Smooth muscle cell (in vitro differentiated cells): ENCODE results near the gene KRTDAP. TPM values are rescaled to one million over a fixed set of nuclear protein-coding genes. Genes with fewer than 3 reads are reported as not detected.

Experiments
- DNase-seq: peaks from one replicate; lab custom pipeline; 2025; ENCODE audit not compliant: unreplicated experiment; lab: John Stamatoyannopoulos, UW
- H2AFZ ChIP-seq: fragments of 200-600 bp; sonication (generic); 2 replicates; pipeline ENCODE4 v1.6.0; 2016; ENCODE audit warnings: antibody characterized with exemption, low read depth, mild to moderate bottlenecking
- H3F3A ChIP-seq: fragments of 200-600 bp; sonication (generic); 2 replicates; pipeline ENCODE4 v1.6.0; 2017; ENCODE audit warnings: antibody characterized with exemption, low read depth
- H3K27ac ChIP-seq: fragments of 200-600 bp; sonication (generic); 2 replicates; pipeline ENCODE4 v1.5.1; 2016; ENCODE audit warnings: low read depth, mild to moderate bottlenecking
- H3K27me3 ChIP-seq: fragments of 200-600 bp; sonication (generic); 2 replicates; pipeline ENCODE4 v1.6.1; 2016; ENCODE audit warnings: low read depth, mild to moderate bottlenecking
- H3K36me3 ChIP-seq: fragments of 200-600 bp; sonication (generic); 2 replicates; pipeline ENCODE4 v1.5.1; 2016; ENCODE audit warnings: low read depth
- H3K4me1 ChIP-seq: fragments of 200-600 bp; sonication (generic); 2 replicates; pipeline ENCODE4 v1.5.1; 2016; ENCODE audit warnings: low read depth
- H3K4me2 ChIP-seq: fragments of 200-600 bp; sonication (generic); 2 replicates; pipeline ENCODE4 v1.6.0; 2016; ENCODE audit warnings: mild to moderate bottlenecking
- H3K4me3 ChIP-seq: fragments of 200-600 bp; sonication (generic); 2 replicates; pipeline ENCODE4 v1.5.1; 2016; ENCODE audit warnings: mild to moderate bottlenecking
- H3K79me2 ChIP-seq: fragments of 200-600 bp; sonication (generic); 2 replicates; pipeline ENCODE4 v1.6.0; 2016; ENCODE audit warnings: low read depth, mild to moderate bottlenecking
- H3K9ac ChIP-seq: fragments of 200-600 bp; sonication (generic); 2 replicates; pipeline ENCODE4 v1.6.0; 2016; ENCODE audit warnings: low read depth
- H3K9me3 ChIP-seq: fragments of 200-600 bp; sonication (generic); replicated peaks from 2 replicates; pipeline ENCODE4 v1.5.1; 2016; ENCODE audit warnings: low read depth
- H4K20me1 ChIP-seq: fragments of 200-600 bp; sonication (generic); 2 replicates; pipeline ENCODE4 v1.6.0; 2016; ENCODE audit warnings: low read depth
- WGBS: methylation state at CpG from one replicate; pipeline ENCODE4 v1.1.7; 2016; ENCODE audit warnings: low lambda C conversion rate; 5-methylcytosine and 5-hydroxymethylcytosine counted together
- polyA plus RNA-seq: library from polyadenylated mRNA; unstranded; fragments of >200 nt; fragmentation: Nextera tagmentation; extraction: Ambion mirVana; gene quantifications from 2 replicates; pipeline ENCODE4 v1.2.1, GENCODE V29; 2016
- total RNA-seq: library from RNA; depleted of rRNA; stranded (reverse); fragments of >200 nt; gene quantifications from 2 replicates; pipeline ENCODE4 v1.2.3, GENCODE V29; 2014
- TF ChIP-seq, protein P1 (sequence below): fragments of 200-600 bp; sonication (generic); IDR thresholded peaks from 2 replicates; pipeline ENCODE4 v1.5.1; 2017; ENCODE audit warnings: borderline replicate concordance, mild to moderate bottlenecking, antibody characterized with exemption; ENCODE audit not compliant: insufficient read depth, poor library complexity, severe bottlenecking

The KRTDAP gene
- total and polyA plus RNA-seq, 2 experiments from 2014 or later = 68.3 to 298 TPM

DNA sequence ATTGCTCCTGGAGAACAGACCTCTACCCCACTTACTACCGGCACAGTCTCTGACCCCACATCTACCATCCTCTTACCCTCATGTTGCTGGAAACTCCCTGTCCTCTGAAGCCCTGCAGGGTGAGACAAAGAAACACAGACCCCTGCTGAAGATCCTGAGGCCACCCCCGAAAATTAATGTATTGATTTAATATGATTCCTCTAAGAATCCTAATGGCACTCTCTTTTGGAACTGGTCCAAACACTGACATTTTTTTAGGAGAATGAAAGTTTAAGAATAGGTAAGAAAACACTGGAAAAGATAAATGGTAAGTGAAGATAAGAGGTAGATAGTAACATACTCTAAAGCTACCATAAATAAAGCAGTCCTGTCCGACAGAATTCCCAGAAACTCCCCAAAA lies 17.9 kb upstream of the KRTDAP start:
- TF ChIP-seq, protein P1, sequence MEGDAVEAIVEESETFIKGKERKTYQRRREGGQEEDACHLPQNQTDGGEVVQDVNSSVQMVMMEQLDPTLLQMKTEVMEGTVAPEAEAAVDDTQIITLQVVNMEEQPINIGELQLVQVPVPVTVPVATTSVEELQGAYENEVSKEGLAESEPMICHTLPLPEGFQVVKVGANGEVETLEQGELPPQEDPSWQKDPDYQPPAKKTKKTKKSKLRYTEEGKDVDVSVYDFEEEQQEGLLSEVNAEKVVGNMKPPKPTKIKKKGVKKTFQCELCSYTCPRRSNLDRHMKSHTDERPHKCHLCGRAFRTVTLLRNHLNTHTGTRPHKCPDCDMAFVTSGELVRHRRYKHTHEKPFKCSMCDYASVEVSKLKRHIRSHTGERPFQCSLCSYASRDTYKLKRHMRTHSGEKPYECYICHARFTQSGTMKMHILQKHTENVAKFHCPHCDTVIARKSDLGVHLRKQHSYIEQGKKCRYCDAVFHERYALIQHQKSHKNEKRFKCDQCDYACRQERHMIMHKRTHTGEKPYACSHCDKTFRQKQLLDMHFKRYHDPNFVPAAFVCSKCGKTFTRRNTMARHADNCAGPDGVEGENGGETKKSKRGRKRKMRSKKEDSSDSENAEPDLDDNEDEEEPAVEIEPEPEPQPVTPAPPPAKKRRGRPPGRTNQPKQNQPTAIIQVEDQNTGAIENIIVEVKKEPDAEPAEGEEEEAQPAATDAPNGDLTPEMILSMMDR = no peak
- no peaks in the 10 kb centered on the region for H3K9me3 ChIP-seq
- no peak for DNase-seq

DNA sequence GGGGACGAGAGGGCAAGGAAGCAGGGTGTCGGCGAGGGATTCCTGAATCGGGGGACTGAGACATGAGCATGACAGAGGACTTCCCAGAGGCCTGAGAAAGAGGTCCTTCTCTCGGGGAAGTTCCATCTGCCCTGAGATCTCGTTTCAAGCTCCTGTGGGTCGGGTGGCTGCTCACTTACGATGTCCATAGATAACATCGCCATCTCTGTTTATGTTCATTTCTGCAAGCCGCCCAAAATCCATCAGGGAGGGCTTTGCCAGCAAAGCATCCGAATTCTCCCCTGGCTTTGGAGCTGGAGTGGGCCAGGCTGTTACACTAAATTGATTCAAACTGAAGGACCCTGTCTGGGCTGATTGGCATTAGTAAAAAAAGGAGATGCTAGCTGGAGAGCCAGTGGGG lies 17.3 kb upstream of the KRTDAP start:
- Histone ChIP-seq H2AFZ (no peak overlapping the region), H3K4me3 (no peak overlapping the region), H3K4me2 (no peak overlapping the region), H3K4me1 (peaks cover 7% of the 10 kb centered on the region), H3K9ac (no peak overlapping the region), H3K27me3 (peaks cover 8% of the 10 kb centered on the region), H3K36me3 (no peaks in the 10 kb centered on the region), H3K27ac (no peak overlapping the region), H3K9me3 (no peaks in the 10 kb centered on the region), H4K20me1 (no peaks in the 10 kb centered on the region), H3K79me2 (no peaks in the 10 kb centered on the region), H3F3A (no peaks in the 10 kb centered on the region)
- TF ChIP-seq, protein P1 = no peak
- no peak for DNase-seq
- WGBS = 93% methylated on average over 11 of the region's 11 CpGs

More for the DNA sequence above, 17.9 kb upstream of the KRTDAP start:
- H3K4me2 ChIP-seq = no peak overlapping the region
- no peaks in the 10 kb centered on the region for H3K79me2 ChIP-seq
- H3K27me3 ChIP-seq = peaks cover 8% of the 10 kb centered on the region
- H3K4me3 ChIP-seq = no peak overlapping the region
- WGBS = 98% methylated on average over 3 of the region's 3 CpGs
- no peak overlapping the region for H2AFZ ChIP-seq
- no peaks in the 10 kb centered on the region for H4K20me1 ChIP-seq
- H3F3A ChIP-seq = no peaks in the 10 kb centered on the region
- H3K27ac ChIP-seq = no peak overlapping the region
- peaks cover 7% of the 10 kb centered on the region for H3K4me1 ChIP-seq
- H3K9ac ChIP-seq = no peak overlapping the region
- no peaks in the 10 kb centered on the region for H3K36me3 ChIP-seq

DNA sequence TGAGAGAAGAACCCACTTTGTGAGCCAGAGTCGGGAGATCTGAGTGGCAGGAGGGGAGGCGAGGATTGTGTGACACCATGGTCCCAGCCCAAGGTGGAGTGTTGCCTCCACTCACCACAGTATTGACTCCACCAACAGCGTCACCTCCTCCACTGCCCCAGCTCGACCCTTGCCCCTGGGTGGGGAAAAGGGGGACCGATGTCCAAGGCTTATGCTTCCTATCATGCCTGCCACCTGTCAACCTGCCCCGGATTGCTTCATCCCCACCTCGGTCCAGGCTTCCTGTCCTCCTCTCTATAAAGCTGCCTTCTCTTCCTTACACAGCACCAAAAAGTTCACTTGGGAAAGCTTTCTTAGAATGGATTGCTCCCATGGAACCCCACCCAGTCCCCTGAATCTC lies 15.7 kb upstream of the KRTDAP start:
- TF ChIP-seq, protein P1 = no peak
- Histone ChIP-seq H4K20me1 (no peaks in the 10 kb centered on the region), H3K4me3 (no peak overlapping the region), H3K9me3 (no peaks in the 10 kb centered on the region), H3K27me3 (peaks cover 8% of the 10 kb centered on the region), H3K27ac (no peak overlapping the region), H3K9ac (no peak overlapping the region), H3K79me2 (no peaks in the 10 kb centered on the region), H3K4me1 (peaks cover 7% of the 10 kb centered on the region), H2AFZ (no peak overlapping the region), H3K4me2 (no peak overlapping the region), H3K36me3 (no peaks in the 10 kb centered on the region), H3F3A (no peaks in the 10 kb centered on the region)
- no peak for DNase-seq
- 97% methylated on average over 7 of the region's 7 CpGs for WGBS

DNA sequence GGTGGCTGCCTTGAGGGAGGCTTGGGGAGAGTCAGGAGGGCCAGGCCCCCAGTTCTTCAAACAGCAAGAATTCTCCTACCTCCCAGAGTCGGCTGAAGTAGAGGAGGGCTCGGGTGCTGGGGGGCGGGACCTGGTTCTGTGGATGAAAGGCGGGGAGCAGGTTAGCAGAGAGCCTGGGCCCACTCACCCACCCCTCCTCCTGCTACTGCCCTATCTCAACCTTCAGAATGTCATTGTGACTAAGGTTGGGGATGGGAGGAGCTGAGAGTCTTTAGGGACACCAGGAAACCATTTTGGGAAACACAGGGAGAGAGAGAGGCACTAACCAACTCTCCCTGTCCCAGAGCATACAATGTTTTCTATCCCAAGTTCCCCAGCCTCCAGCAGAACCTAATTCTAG lies 12.5 kb upstream of the KRTDAP start:
- no peaks in the 10 kb centered on the region for H4K20me1 ChIP-seq
- H3K27me3 ChIP-seq = no peaks in the 10 kb centered on the region
- no peaks in the 10 kb centered on the region for H3K4me1 ChIP-seq
- no peak overlapping the region for H3K27ac ChIP-seq
- TF ChIP-seq, protein P1 = no peak
- H3K9ac ChIP-seq = no peak overlapping the region
- H3K9me3 ChIP-seq = no peaks in the 10 kb centered on the region
- H3K36me3 ChIP-seq = no peaks in the 10 kb centered on the region
- no peak for DNase-seq
- H3K79me2 ChIP-seq = no peaks in the 10 kb centered on the region
- no peaks in the 10 kb centered on the region for H3F3A ChIP-seq
- H2AFZ ChIP-seq = no peak overlapping the region
- no peak overlapping the region for H3K4me2 ChIP-seq
- 94% methylated on average over 4 of the region's 4 CpGs for WGBS
- H3K4me3 ChIP-seq = no peak overlapping the region
